Endothelial cell of umbilical vein (primary cell): Measurements from ENCODE around the gene RARA.

ENCODE experiments used
- EZH2 ChIP-seq: IDR thresholded peaks from 2 replicates; pipeline ENCODE4 v1.6.1; 2012; ENCODE audit warnings: borderline replicate concordance, low read depth, mild to moderate bottlenecking, moderate library complexity, low read length, inconsistent platforms; ENCODE audit not compliant: severe bottlenecking
- MYC ChIP-seq: IDR thresholded peaks from one replicate; pipeline ENCODE4 v1.6.1; 2011; ENCODE audit warnings: mild to moderate bottlenecking, low read depth, low read length

- TF ChIP-seq EZH2, result no peak
- TF ChIP-seq MYC, result no peak
Measured at GRCh38 chr17:40279402-40279801, 29.6 kb upstream of the RARA start.
